ENCODE measurements around the gene MED8.

GRCh38 chr1:43420874-43421273 lies 31.3 kb upstream of the MED8 start:
- no peak for TF ChIP-seq POLR2AphosphoS5 (IDR thresholded peaks at IDR 0.05; ENCODE audit: low read depth, low read length)
- no peak for TF ChIP-seq REST (IDR thresholded peaks at IDR 0.05; ENCODE audit: low read depth)
- no peak for TF ChIP-seq EZH2 (IDR thresholded peaks at IDR 0.05)

All from HCT116 (cell line).